GM23248 (cell line): Measurements from ENCODE around the gene ACMSD. TPM values are rescaled to one million over a fixed set of nuclear protein-coding genes. Genes with fewer than 3 reads are reported as not detected.
"Not testable (repeated sequence)": the region's sequence is repeated elsewhere in the genome, so short reads cannot be mapped to it uniquely, and the experiment has no call there.

Experiments used
- DNase-seq: peaks from one replicate; pipeline ENCODE4 v3.0.0-alpha.2; 2015
- H2AFZ ChIP-seq: fragments of 200-600 bp; sonication (generic); 2 replicates; pipeline ENCODE4 v1.6.1; 2016; ENCODE audit warnings: antibody characterized with exemption
- H3F3A ChIP-seq: fragments of 200-600 bp; sonication (generic); 2 replicates; pipeline ENCODE4 v1.6.1; 2016; ENCODE audit warnings: mild to moderate bottlenecking, antibody characterized with exemption, mixed run types; ENCODE audit not compliant: insufficient read depth
- H3K27ac ChIP-seq: fragments of 200-600 bp; sonication (generic); 2 replicates; pipeline ENCODE4 v1.5.1; 2016; ENCODE audit warnings: mild to moderate bottlenecking
- H3K27me3 ChIP-seq: fragments of 200-600 bp; sonication (generic); replicated peaks from 2 replicates; pipeline ENCODE4 v1.6.1; 2016; ENCODE audit warnings: mild to moderate bottlenecking; ENCODE audit not compliant: insufficient read depth
- H3K36me3 ChIP-seq: fragments of 200-600 bp; sonication (generic); 2 replicates; pipeline ENCODE4 v1.6.1; 2016; ENCODE audit warnings: low read depth, mild to moderate bottlenecking
- H3K4me1 ChIP-seq: fragments of 200-600 bp; sonication (generic); 2 replicates; pipeline ENCODE4 v1.6.1; 2016; ENCODE audit warnings: mild to moderate bottlenecking; ENCODE audit not compliant: insufficient read depth
- H3K4me2 ChIP-seq: fragments of 200-600 bp; sonication (generic); one replicate; pipeline ENCODE4 v1.6.1; 2016; ENCODE audit warnings: mild to moderate bottlenecking; ENCODE audit not compliant: unreplicated experiment
- H3K4me3 ChIP-seq: fragments of 200-600 bp; sonication (generic); 2 replicates; pipeline ENCODE4 v1.5.1; 2016; ENCODE audit warnings: mild to moderate bottlenecking
- H3K79me2 ChIP-seq: fragments of 200-600 bp; sonication (generic); 2 replicates; pipeline ENCODE4 v1.6.1; 2016; ENCODE audit warnings: mild to moderate bottlenecking; ENCODE audit not compliant: insufficient read depth
- H3K9ac ChIP-seq: fragments of 200-600 bp; sonication (generic); 2 replicates; pipeline ENCODE4 v1.6.1; 2016; ENCODE audit warnings: mild to moderate bottlenecking
- H3K9me2 ChIP-seq: fragments of 200-600 bp; sonication (generic); 2 replicates; pipeline ENCODE4 v1.6.1; 2016; ENCODE audit warnings: mixed run types, mild to moderate bottlenecking, moderate library complexity; ENCODE audit not compliant: insufficient read depth
- H3K9me3 ChIP-seq: fragments of 200-600 bp; sonication (generic); one replicate; pipeline ENCODE4 v1.6.1; 2017; ENCODE audit warnings: low read depth
- H4K20me1 ChIP-seq: fragments of 200-600 bp; sonication (generic); 2 replicates; pipeline ENCODE4 v1.6.0; 2016; ENCODE audit not compliant: insufficient read depth
- EZH2 ChIP-seq: fragments of 200-600 bp; sonication (generic); IDR thresholded peaks from 2 replicates; pipeline ENCODE4 v1.6.1; 2018; ENCODE audit warnings: antibody characterized with exemption, mild to moderate bottlenecking; ENCODE audit not compliant: insufficient read depth, poor library complexity, severe bottlenecking
- EZH2phosphoT487 ChIP-seq: fragments of 200-600 bp; sonication (generic); IDR thresholded peaks from 2 replicates; pipeline ENCODE4 v1.6.1; 2018; ENCODE audit warnings: antibody characterized with exemption, moderate library complexity, mild to moderate bottlenecking, low read depth; ENCODE audit not compliant: insufficient read depth
- WGBS, 2 experiments: methylation state at CpG; one replicate each; pipeline ENCODE4 v1.1.6; 2015 to 2017; ENCODE audit warnings: low lambda C conversion rate in 2 of 2, low coverage in 1 of 2; ENCODE audit errors: missing lambda C conversion rate in 2 of 2; 5-methylcytosine and 5-hydroxymethylcytosine counted together
- in situ Hi-C: fragments of 300-500 bp; cut with MboI; formaldehyde crosslinking; loops from 2 replicates; pipeline ENCODE4 v1.15.0; 2020
- polyA plus RNA-seq: library from polyadenylated mRNA; unstranded; fragments of >200 nt; fragmentation: Nextera tagmentation; extraction: Ambion mirVana; gene quantifications from 2 replicates; pipeline ENCODE4 v1.2.1, GENCODE V29; 2016
- total RNA-seq: library from RNA; depleted of rRNA; stranded (reverse); fragments of >200 nt; shearing (Covaris generic); gene quantifications from 2 replicates; pipeline ENCODE4 v1.2.3, GENCODE V29; 2014

Gene ACMSD
- total and polyA plus RNA-seq, 2 experiments from 2014 or later = not detected

GRCh38 chr2:134845028-134845427 is 6.6 kb downstream of the ACMSD start:
- 21 to 38% methylated on average over 2 of the region's 2 CpGs for WGBS, 2 experiments

GRCh38 chr2:134845719-134846118 is 7.3 kb downstream of the ACMSD start:
- TF ChIP-seq EZH2phosphoT487 (no peak), EZH2 (no peak)
- 0 to 7% methylated on average over 2 of the region's 2 CpGs for WGBS, 2 experiments
- Histone ChIP-seq H3K4me1 (no peaks in the 10 kb centered on the region), H3K36me3 (no peaks in the 10 kb centered on the region), H3F3A (no peaks in the 10 kb centered on the region), H3K9ac (no peak overlapping the region), H2AFZ (no peak overlapping the region), H3K9me3 (no peaks in the 10 kb centered on the region), H3K9me2 (no peaks in the 10 kb centered on the region), H3K27me3 (0 out of 2 replicates have a peak, but pooled peaks cover 6% of the 10 kb centered on the region), H3K27ac (no peak overlapping the region), H3K4me2 (no peak overlapping the region), H4K20me1 (no peaks in the 10 kb centered on the region), H3K79me2 (no peaks in the 10 kb centered on the region), H3K4me3 (no peak overlapping the region)
- in situ Hi-C loops = no loop called here
- peak; percentile 64 for DNase-seq

More at GRCh38 chr2:134845028-134845427, 6.6 kb downstream of the ACMSD start:
- no peaks in the 10 kb centered on the region for H3K4me1 ChIP-seq
- H3K4me3 ChIP-seq = no peak overlapping the region
- no peaks in the 10 kb centered on the region for H3K9me2 ChIP-seq
- in situ Hi-C loops = no loop called here
- 0 out of 2 replicates have a peak, but pooled peaks cover 6% of the 10 kb centered on the region for H3K27me3 ChIP-seq
- H3F3A ChIP-seq = no peaks in the 10 kb centered on the region
- no peak overlapping the region for H3K9ac ChIP-seq
- no peaks in the 10 kb centered on the region for H3K9me3 ChIP-seq
- no peak overlapping the region for H3K27ac ChIP-seq
- no peak overlapping the region for H3K4me2 ChIP-seq
- H4K20me1 ChIP-seq = no peaks in the 10 kb centered on the region
- DNase-seq = no peak
- H3K36me3 ChIP-seq = no peaks in the 10 kb centered on the region
- no peaks in the 10 kb centered on the region for H3K79me2 ChIP-seq
- no peak overlapping the region for H2AFZ ChIP-seq
- TF ChIP-seq EZH2phosphoT487 (no peak), EZH2 (no peak)

- TF ChIP-seq EZH2phosphoT487 (no peak), EZH2 (no peak)
- Histone ChIP-seq H3K4me3 (no peak overlapping the region), H3F3A (no peaks in the 10 kb centered on the region), H3K27ac (no peak overlapping the region), H3K36me3 (no peaks in the 10 kb centered on the region), H3K9me2 (no peaks in the 10 kb centered on the region), H2AFZ (no peak overlapping the region), H3K4me1 (no peaks in the 10 kb centered on the region), H4K20me1 (no peaks in the 10 kb centered on the region), H3K27me3 (0 out of 2 replicates have a peak, but pooled peaks cover 6% of the 10 kb centered on the region), H3K9me3 (no peaks in the 10 kb centered on the region), H3K4me2 (no peak overlapping the region), H3K9ac (no peak overlapping the region), H3K79me2 (no peaks in the 10 kb centered on the region)
- DNase-seq = no peak
- in situ Hi-C loops = no loop called here
- WGBS, 2 experiments = 42 to 52% methylated on average over 1 of the region's 1 CpG
These were observed 7.8 kb downstream of the ACMSD start for GRCh38 chr2:134846213-134846612.

GRCh38 chr2:134847582-134847981 is 9.2 kb downstream of the ACMSD start:
- 53 to 64% methylated on average over 4 to 5 of the region's 5 CpGs for WGBS, 2 experiments
- H3K27ac ChIP-seq = not testable (repeated sequence)

GRCh38 chr2:134852518-134852917 is 14.1 kb downstream of the ACMSD start:
- TF ChIP-seq EZH2 (no peak), EZH2phosphoT487 (no peak)
- H3K27me3 ChIP-seq = no peaks in the 10 kb centered on the region
- H3K9me2 ChIP-seq = no peaks in the 10 kb centered on the region
- H4K20me1 ChIP-seq = no peaks in the 10 kb centered on the region
- no peaks in the 10 kb centered on the region for H3K36me3 ChIP-seq
- no peak overlapping the region for H3K9ac ChIP-seq
- in situ Hi-C loops = no loop called here
- no peaks in the 10 kb centered on the region for H3F3A ChIP-seq
- no peak overlapping the region for H3K27ac ChIP-seq
- H2AFZ ChIP-seq = no peak overlapping the region
- no peaks in the 10 kb centered on the region for H3K4me1 ChIP-seq
- no peak overlapping the region for H3K4me2 ChIP-seq
- DNase-seq = peak; percentile 23
- no peak overlapping the region for H3K4me3 ChIP-seq
- WGBS, 2 experiments = 29 to 33% methylated on average over 7 of the region's 7 CpGs
- H3K79me2 ChIP-seq = no peaks in the 10 kb centered on the region
- no peaks in the 10 kb centered on the region for H3K9me3 ChIP-seq

More at GRCh38 chr2:134847582-134847981, 9.2 kb downstream of the ACMSD start:
- DNase-seq, H3K4me1 ChIP-seq, H3K9me3 ChIP-seq, H2AFZ ChIP-seq, H3K9me2 ChIP-seq, in situ Hi-C loops, H3K4me2 ChIP-seq, H4K20me1 ChIP-seq, H3K4me3 ChIP-seq, H3F3A ChIP-seq, H3K27me3 ChIP-seq, H3K9ac ChIP-seq, H3K36me3 ChIP-seq, H3K79me2 ChIP-seq: not testable (repeated sequence)
